ENCODE measurements around the gene CAV3. TPM values are rescaled to one million over a fixed set of nuclear protein-coding genes. Genes with fewer than 3 reads are reported as not detected.

Gene CAV3
- total and polyA plus RNA-seq, 2 experiments from 2014 or later = not detected

- TF ChIP-seq CTCF (conservative IDR thresholded peaks at IDR 0.05; ENCODE audit: low read depth in 2 of 2) (no peak), ETS1 (IDR thresholded peaks at IDR 0.05) (no peak)
Measured at GRCh38 chr3:8737301-8737700, 3.7 kb downstream of the CAV3 start (continued).

DNA sequence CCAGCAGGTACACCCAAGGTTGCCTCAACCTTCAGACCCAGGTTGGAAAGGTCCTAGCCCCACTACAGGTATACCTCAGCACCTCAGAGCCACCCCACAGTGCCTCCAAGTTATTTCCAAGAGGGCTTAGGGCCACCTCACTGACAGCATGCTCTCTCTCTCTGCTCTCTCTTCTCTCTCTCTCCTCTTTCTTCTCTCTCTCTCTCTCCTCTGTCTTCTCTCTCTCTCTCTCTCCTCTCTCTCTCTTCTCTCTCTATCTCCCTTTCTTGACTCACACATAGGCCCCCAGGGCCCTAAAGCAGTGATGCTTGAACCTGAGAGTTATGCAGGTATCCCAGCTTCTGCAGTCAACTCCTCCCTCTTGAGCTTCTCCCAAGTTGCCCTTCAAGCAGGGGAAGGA lies 4.2 kb downstream of the CAV3 start:
- no peak overlapping the region for H3K27ac ChIP-seq (ENCODE audit: low read depth)
- no peak overlapping the region for H3K4me2 ChIP-seq
- H4K20me1 ChIP-seq (replicated peaks; ENCODE audit: insufficient read depth) = no peaks in the 10 kb centered on the region
- no peaks in the 10 kb centered on the region for H3K36me3 ChIP-seq (ENCODE audit: insufficient read depth)
- H3K4me1 ChIP-seq (ENCODE audit: insufficient read depth) = peaks cover 17% of the 10 kb centered on the region
- H3K9me2 ChIP-seq (ENCODE audit: insufficient read depth) = no peaks in the 10 kb centered on the region
- H3K27me3 ChIP-seq (ENCODE audit: insufficient read depth) = no peaks in the 10 kb centered on the region
- Mint-ChIP-seq H3K4me1 (peaks cover 21% of the 10 kb centered on the region), H3K4me3 (no peak overlapping the region), H3K36me3 (ENCODE audit: low read depth) (no peaks in the 10 kb centered on the region), H3K27me3 (ENCODE audit: insufficient read depth, low read depth, poor library complexity) (peaks cover 12% of the 10 kb centered on the region), H3K27ac (no peak overlapping the region), H3K9me3 (no peaks in the 10 kb centered on the region)
- DNase-seq (ENCODE audit: low spot score) (no peak), ATAC-seq (no peak)
- H3K4me3 ChIP-seq = no peak overlapping the region
- H3F3A ChIP-seq (replicated peaks; ENCODE audit: low read depth) = no peaks in the 10 kb centered on the region
- no peaks in the 10 kb centered on the region for H3K79me2 ChIP-seq (replicated peaks; ENCODE audit: insufficient read depth)
- H2AFZ ChIP-seq = no peak overlapping the region
- TF ChIP-seq ETS1 (IDR thresholded peaks at IDR 0.05) (no peak), STAT1 (IDR thresholded peaks at IDR 0.05; ENCODE audit: unreplicated experiment) (no peak), ZNF331 (CRISPR knock-in tag; IDR thresholded peaks at IDR 0.05; ENCODE audit: low read depth) (no peak), ZNF114 (CRISPR knock-in tag; IDR thresholded peaks at IDR 0.05) (no peak), CREB1 (CRISPR knock-in tag; IDR thresholded peaks at IDR 0.05; ENCODE audit: low read depth) (no peak), CTCF (conservative IDR thresholded peaks at IDR 0.05; ENCODE audit: low read depth in 2 of 2) (no peak), EZH2phosphoT487 (IDR thresholded peaks at IDR 0.05; ENCODE audit: unreplicated experiment) (no peak), EZH2 (IDR thresholded peaks at IDR 0.05; ENCODE audit: low read depth, unreplicated experiment) (no peak), NANOG (IDR thresholded peaks at IDR 0.05; ENCODE audit: borderline replicate concordance) (no peak), POLR2AphosphoS5 (IDR thresholded peaks at IDR 0.05; ENCODE audit: low read depth) (no peak), JUNB (IDR thresholded peaks at IDR 0.05; ENCODE audit: unreplicated experiment) (no peak)
- TF ChIP-seq, protein P1, sequence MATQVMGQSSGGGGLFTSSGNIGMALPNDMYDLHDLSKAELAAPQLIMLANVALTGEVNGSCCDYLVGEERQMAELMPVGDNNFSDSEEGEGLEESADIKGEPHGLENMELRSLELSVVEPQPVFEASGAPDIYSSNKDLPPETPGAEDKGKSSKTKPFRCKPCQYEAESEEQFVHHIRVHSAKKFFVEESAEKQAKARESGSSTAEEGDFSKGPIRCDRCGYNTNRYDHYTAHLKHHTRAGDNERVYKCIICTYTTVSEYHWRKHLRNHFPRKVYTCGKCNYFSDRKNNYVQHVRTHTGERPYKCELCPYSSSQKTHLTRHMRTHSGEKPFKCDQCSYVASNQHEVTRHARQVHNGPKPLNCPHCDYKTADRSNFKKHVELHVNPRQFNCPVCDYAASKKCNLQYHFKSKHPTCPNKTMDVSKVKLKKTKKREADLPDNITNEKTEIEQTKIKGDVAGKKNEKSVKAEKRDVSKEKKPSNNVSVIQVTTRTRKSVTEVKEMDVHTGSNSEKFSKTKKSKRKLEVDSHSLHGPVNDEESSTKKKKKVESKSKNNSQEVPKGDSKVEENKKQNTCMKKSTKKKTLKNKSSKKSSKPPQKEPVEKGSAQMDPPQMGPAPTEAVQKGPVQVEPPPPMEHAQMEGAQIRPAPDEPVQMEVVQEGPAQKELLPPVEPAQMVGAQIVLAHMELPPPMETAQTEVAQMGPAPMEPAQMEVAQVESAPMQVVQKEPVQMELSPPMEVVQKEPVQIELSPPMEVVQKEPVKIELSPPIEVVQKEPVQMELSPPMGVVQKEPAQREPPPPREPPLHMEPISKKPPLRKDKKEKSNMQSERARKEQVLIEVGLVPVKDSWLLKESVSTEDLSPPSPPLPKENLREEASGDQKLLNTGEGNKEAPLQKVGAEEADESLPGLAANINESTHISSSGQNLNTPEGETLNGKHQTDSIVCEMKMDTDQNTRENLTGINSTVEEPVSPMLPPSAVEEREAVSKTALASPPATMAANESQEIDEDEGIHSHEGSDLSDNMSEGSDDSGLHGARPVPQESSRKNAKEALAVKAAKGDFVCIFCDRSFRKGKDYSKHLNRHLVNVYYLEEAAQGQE (IDR thresholded peaks at IDR 0.05; ENCODE audit: unreplicated experiment) = no peak

Data from GM23338 (cell line).